PC-9 (cell line): ENCODE measurements around the gene ANXA9. TPM values are rescaled to one million over a fixed set of nuclear protein-coding genes. Genes with fewer than 3 reads are reported as not detected.
A peak's percentile ranks its signal among the peaks of the same experiment; 100 is the strongest.

Experiments
- Bru-seq: library from RNA; stranded (reverse); fragments of 400-500 nt; gene quantifications from one replicate; lab custom pipeline; 2021; lab: Mats Ljungman, UMichigan
- BruChase-seq, 2 experiments: library from RNA; stranded (reverse); fragments of 400-500 nt; gene quantifications; one replicate each; lab custom pipeline; 2021; lab: Mats Ljungman, UMichigan
- BruUV-seq: library from RNA; stranded (reverse); fragments of 400-500 nt; replicated peaks from 2 replicates; lab custom pipeline; 2021; lab: Mats Ljungman, UMichigan
- CTCF ChIA-PET: fragments of 300-600 bp; sonication (Branson Sonifier 250); formaldehyde crosslinking; loops from one replicate; lab custom pipeline; 2022; ENCODE audit warnings: antibody characterized with exemption; lab: Charles Lee
- POLR2A ChIA-PET: fragments of 300-600 bp; sonication (Branson Sonifier 250); formaldehyde crosslinking; loops from one replicate; lab custom pipeline; 2022; ENCODE audit warnings: antibody characterized with exemption; ENCODE audit not compliant: unreplicated experiment; lab: Charles Lee
- DNase-seq, 2 experiments: peaks; one replicate each; pipeline versions ENCODE4 v3.0.0 to v3.0.0-alpha.2; 2015 to 2022; ENCODE audit warnings: mixed read lengths in 1 of 2
- H2AFZ ChIP-seq: fragments of 200-600 bp; sonication (generic); 2 replicates; pipeline ENCODE4 v1.8.1; 2017; ENCODE audit warnings: antibody characterized with exemption
- H3F3A ChIP-seq: fragments of 200-600 bp; sonication (generic); 2 replicates; pipeline ENCODE4 v1.8.1; 2017; ENCODE audit warnings: antibody characterized with exemption, mild to moderate bottlenecking, low read depth; ENCODE audit not compliant: insufficient read depth
- H3K27ac ChIP-seq: fragments of 200-600 bp; sonication (generic); 2 replicates; pipeline ENCODE4 v1.6.1; 2016; ENCODE audit warnings: mixed run types
- H3K27me3 ChIP-seq: fragments of 200-600 bp; sonication (generic); 2 replicates; pipeline ENCODE4 v1.6.1; 2016; ENCODE audit warnings: low read depth, mixed run types; ENCODE audit not compliant: insufficient read depth
- H3K36me3 ChIP-seq: fragments of 200-600 bp; sonication (generic); 2 replicates; pipeline ENCODE4 v1.6.1; 2016; ENCODE audit warnings: low read depth, mixed run types
- H3K4me1 ChIP-seq: fragments of 200-600 bp; sonication (generic); replicated peaks from 2 replicates; pipeline ENCODE4 v1.6.1; 2016; ENCODE audit warnings: mixed run types; ENCODE audit not compliant: insufficient read depth
- H3K4me2 ChIP-seq: fragments of 200-600 bp; sonication (generic); 2 replicates; pipeline ENCODE4 v1.6.1; 2017; ENCODE audit warnings: mixed run types
- H3K4me3 ChIP-seq: fragments of 200-600 bp; sonication (generic); 2 replicates; pipeline ENCODE4 v1.6.1; 2016; ENCODE audit warnings: mixed run types
- H3K79me2 ChIP-seq: fragments of 200-600 bp; sonication (generic); 2 replicates; pipeline ENCODE4 v1.6.1; 2017; ENCODE audit warnings: low read depth, mixed run types
- H3K9me2 ChIP-seq: fragments of 200-600 bp; sonication (generic); 2 replicates; pipeline ENCODE4 v1.8.1; 2017; ENCODE audit warnings: mild to moderate bottlenecking; ENCODE audit not compliant: insufficient read depth
- H3K9me3 ChIP-seq: fragments of 200-600 bp; sonication (generic); 2 replicates; pipeline ENCODE4 v1.8.1; 2016; ENCODE audit warnings: low read depth; ENCODE audit not compliant: insufficient read depth
- H4K20me1 ChIP-seq: fragments of 200-600 bp; sonication (generic); 2 replicates; pipeline ENCODE4 v1.8.1; 2017; ENCODE audit not compliant: insufficient read depth
- EZH2 ChIP-seq: fragments of 200-600 bp; sonication (generic); IDR thresholded peaks from 2 replicates; pipeline ENCODE4 v1.8.0; 2017; ENCODE audit warnings: antibody characterized with exemption, low read depth
- intact Hi-C: fragments of 100-400 bp; cut with micrococcal nuclease; formaldehyde crosslinking; loops from one replicate; pipeline ENCODE4 v1.10.0; 2022; ENCODE audit not compliant: unreplicated experiment
- long read RNA-seq: library from polyadenylated mRNA; stranded (forward); transcript quantifications from one replicate; pipeline ENCODE4 v2.0.0, GENCODE V29; 2022
- total RNA-seq: library from RNA; stranded (reverse); gene quantifications from 2 replicates; pipeline ENCODE4 v1.2.3, GENCODE V29; 2021
- TF ChIP-seq, protein P1 (sequence below): fragments of 200-600 bp; sonication (generic); conservative IDR thresholded peaks from 2 replicates; pipeline ENCODE4 v1.6.1; 2017; ENCODE audit warnings: mixed run types, antibody characterized with exemption, mild to moderate bottlenecking, moderate library complexity

ANXA9 gene
- 10.6 and 12.9 TPM in 2 replicates for total RNA-seq
- Bru-seq, nascent RNA: percentile 45 among the genes with signal in this experiment
- percentile 41 among the genes with signal in this experiment for BruChase-seq, experiment 1, labeled RNA remaining after a 2-hour chase
- BruChase-seq, experiment 2, labeled RNA remaining after a 6-hour chase: percentile 41 among the genes with signal in this experiment
- long read RNA-seq, transcript ANXA9-201 (14 exons, 1,826 nt): major isoform, 24 of 29 reads
- long read RNA-seq, partial matches to known transcripts: 1 of 29 reads
- long read RNA-seq, other reads (novel, unspliced or antisense): 4 of 29 reads

GRCh38 chr1:150981805-150982712 is at the start of gene ANXA9:
ANXA9 (plus strand) TSS chr1:150982292; CDS start chr1:150983106, 814 bp downstream.
- POLR2A ChIA-PET: interaction anchor here (0.6 to 1.7 kb wide), 8 partner anchors 24 to 751 kb away, joined by 3 to 22 read pairs (median 4); partner anchors contain the start of gene MINDY1
- peaks cover 88% of the 10 kb centered on the region for H3K4me1 ChIP-seq
- peaks cover 19% of the 10 kb centered on the region; the same call in 1 of the 2 replicates for H3K79me2 ChIP-seq
- DNase-seq: peak; percentile 73 to 77
- no peaks in the 10 kb centered on the region for H3K9me2 ChIP-seq
- no peaks in the 10 kb centered on the region for H3K27me3 ChIP-seq
- intact Hi-C loops: loop anchor here (1.0 kb wide), 1 partner anchor 11 kb away; no protein-coding TSS in a partner anchor
- BruUV-seq: no TSS peak
- TF ChIP-seq, protein P1, sequence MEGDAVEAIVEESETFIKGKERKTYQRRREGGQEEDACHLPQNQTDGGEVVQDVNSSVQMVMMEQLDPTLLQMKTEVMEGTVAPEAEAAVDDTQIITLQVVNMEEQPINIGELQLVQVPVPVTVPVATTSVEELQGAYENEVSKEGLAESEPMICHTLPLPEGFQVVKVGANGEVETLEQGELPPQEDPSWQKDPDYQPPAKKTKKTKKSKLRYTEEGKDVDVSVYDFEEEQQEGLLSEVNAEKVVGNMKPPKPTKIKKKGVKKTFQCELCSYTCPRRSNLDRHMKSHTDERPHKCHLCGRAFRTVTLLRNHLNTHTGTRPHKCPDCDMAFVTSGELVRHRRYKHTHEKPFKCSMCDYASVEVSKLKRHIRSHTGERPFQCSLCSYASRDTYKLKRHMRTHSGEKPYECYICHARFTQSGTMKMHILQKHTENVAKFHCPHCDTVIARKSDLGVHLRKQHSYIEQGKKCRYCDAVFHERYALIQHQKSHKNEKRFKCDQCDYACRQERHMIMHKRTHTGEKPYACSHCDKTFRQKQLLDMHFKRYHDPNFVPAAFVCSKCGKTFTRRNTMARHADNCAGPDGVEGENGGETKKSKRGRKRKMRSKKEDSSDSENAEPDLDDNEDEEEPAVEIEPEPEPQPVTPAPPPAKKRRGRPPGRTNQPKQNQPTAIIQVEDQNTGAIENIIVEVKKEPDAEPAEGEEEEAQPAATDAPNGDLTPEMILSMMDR: no peak
- TF ChIP-seq EZH2: no peak
- peak within 1 kb of the TSS; percentile 40; the same call in 1 of the 2 replicates for H3K4me3 ChIP-seq
- no peaks in the 10 kb centered on the region for H3K36me3 ChIP-seq
- peaks cover 55% of the 10 kb centered on the region for H3F3A ChIP-seq
- peak within 1 kb of the TSS; percentile 78 for H2AFZ ChIP-seq
- CTCF ChIA-PET: interaction anchor here (0.6 to 2.3 kb wide), 6 partner anchors 13 to 422 kb away, joined by 3 to 15 read pairs (median 5); partner anchors contain the start of gene MINDY1
- peak within 1 kb of the TSS; percentile 77 for H3K27ac ChIP-seq
- H3K4me2 ChIP-seq: peak within 1 kb of the TSS; percentile 78
- H3K9me3 ChIP-seq: no peaks in the 10 kb centered on the region
- H4K20me1 ChIP-seq: no peaks in the 10 kb centered on the region

GRCh38 chr1:150944856-150945255 is 37.2 kb upstream of the ANXA9 start:
- BruUV-seq: no TSS peak
- Histone ChIP-seq H3F3A (peaks cover 8% of the 10 kb centered on the region; the same call in 1 of the 2 replicates), H3K9me3 (no peaks in the 10 kb centered on the region), H3K4me1 (no peaks in the 10 kb centered on the region), H4K20me1 (no peaks in the 10 kb centered on the region), H3K36me3 (peaks cover 70% of the 10 kb centered on the region), H3K4me3 (no peak overlapping the region), H3K27ac (no peak overlapping the region), H3K27me3 (no peaks in the 10 kb centered on the region), H3K9me2 (no peaks in the 10 kb centered on the region), H2AFZ (no peak overlapping the region), H3K79me2 (no peaks in the 10 kb centered on the region), H3K4me2 (no peak overlapping the region)
- DNase-seq: no peak
- TF ChIP-seq, protein P1: no peak
- no peak for TF ChIP-seq EZH2
- POLR2A ChIA-PET: no interaction called here
- intact Hi-C loops: no loop called here
- CTCF ChIA-PET: no interaction called here

GRCh38 chr1:150954708-150955107 is 27.4 kb upstream of the ANXA9 start:
- Histone ChIP-seq H3K9me3 (no peaks in the 10 kb centered on the region), H3F3A (peaks cover 17% of the 10 kb centered on the region), H3K4me2 (no peak overlapping the region), H3K9me2 (no peaks in the 10 kb centered on the region), H3K79me2 (no peaks in the 10 kb centered on the region), H3K27ac (no peak overlapping the region), H3K36me3 (peaks cover 34% of the 10 kb centered on the region), H2AFZ (no peak overlapping the region), H3K27me3 (no peaks in the 10 kb centered on the region), H3K4me3 (no peak overlapping the region), H3K4me1 (no peaks in the 10 kb centered on the region), H4K20me1 (no peaks in the 10 kb centered on the region; the same call in 1 of the 2 replicates)
- no TSS peak for BruUV-seq
- CTCF ChIA-PET: no interaction called here
- no peak for TF ChIP-seq EZH2
- TF ChIP-seq, protein P1: no peak
- POLR2A ChIA-PET: no interaction called here
- intact Hi-C loops: no loop called here
- DNase-seq: no peak
